H1 (cell line): ENCODE results near the gene FBXW2. TPM values are rescaled to one million over a fixed set of nuclear protein-coding genes. Genes with fewer than 3 reads are reported as not detected.

Source experiments
- BRCA1 ChIP-seq: IDR thresholded peaks from 2 replicates; pipeline ENCODE4 v1.6.1; 2012; ENCODE audit warnings: low read depth, low read length, improper control_type of control experiment
- CHD7 ChIP-seq: fragments of 300-600 bp; sonication (generic); IDR thresholded peaks from 2 replicates; pipeline ENCODE4 v1.7.1; 2012; ENCODE audit warnings: low read length, moderate library complexity, mild to moderate bottlenecking, inconsistent platforms; ENCODE audit not compliant: insufficient replicate concordance
- KDM4A ChIP-seq: IDR thresholded peaks from one replicate; pipeline ENCODE4 v1.7.1; 2012; ENCODE audit warnings: low read depth, mild to moderate bottlenecking, moderate library complexity, low read length, inconsistent platforms; ENCODE audit not compliant: severe bottlenecking
- RAD21 ChIP-seq, 2 experiments: IDR thresholded peaks in 1 of 2; conservative IDR thresholded peaks in 1 of 2; 2 replicates each; pipeline ENCODE4 v1.6.1; 2011; ENCODE audit warnings: low read depth in 2 of 2, low read length in 2 of 2, improper control_type of control experiment in 1 of 2, inconsistent platforms in 1 of 2, mild to moderate bottlenecking in 1 of 2, moderate library complexity in 1 of 2
- TAF7 ChIP-seq: optimal IDR thresholded peaks from 2 replicates; pipeline ENCODE3; 2011; ENCODE audit warnings: low read depth, mild to moderate bottlenecking, inconsistent platforms, low read length, moderate library complexity, borderline replicate concordance
- polyA plus RNA-seq, 7 experiments: library from polyadenylated mRNA; depleted of rRNA in 3 of 7; stranded (reverse) in 5 of 7; unstranded in 2 of 7; fragments of >200 nt in 5 of 7; fragments of 200-250 nt in 2 of 7; gene quantifications; 1 replicate in 5 of 7; 2 replicates in 1 of 7; 4 replicates in 1 of 7; pipeline versions ENCODE4 v1.2.1 to v1.2.3, GENCODE V29; 2011 to 2013; ENCODE audit warnings: missing spikeins in 2 of 7, mixed read lengths in 2 of 7
- total RNA-seq: library from RNA; stranded (reverse); fragmentation: NEBNext Ultra II Directional; extraction: Animal tissue kit (Norgen Biotek cat#: 25700); gene quantifications from 2 replicates; pipeline ENCODE4 v1.2.1, GENCODE V29; 2021

The FBXW2 gene
- total and polyA plus RNA-seq, 2 of the 8 experiments (the other 6 are each of a cell fraction or from before 2014, with no cell fraction given) = 19.2 to 65.3 TPM

- TF ChIP-seq RAD21 (IDR thresholded peaks at IDR 0.05 in 1 of 2, conservative IDR thresholded peaks at IDR 0.05 in 1 of 2; ENCODE audit: low read depth in 2 of 2, low read length in 2 of 2) (no peak), CHD7 (no peak), TAF7 (no peak), KDM4A (no peak), BRCA1 (no peak)
Measured at GRCh38 chr9:120781236-120781635, 12.0 kb downstream of the FBXW2 start (continued).
